GM19468 (cell line): ENCODE measurements around the gene RAB36.
"Not testable (repeated sequence)": the region's sequence is repeated elsewhere in the genome, so short reads cannot be mapped to it uniquely, and the experiment has no call there.

Experiments
- ATAC-seq: cut with Tn5 transposase; IDR thresholded peaks from one replicate; pipeline ENCODE4 v1.9.1; 2021; ENCODE audit warnings: mild to moderate bottlenecking, moderate library complexity, moderate number of reproducible peaks; ENCODE audit not compliant: unreplicated experiment; ENCODE audit errors: extremely low read depth

RAB36 gene

GRCh38 chr22:23132376-23133091, 12.7 kb upstream of the RAB36 start:
- no peak for ATAC-seq

GRCh38 chr22:23133922-23134321, 11.4 kb upstream of the RAB36 start:
- no peak for ATAC-seq

- not testable (repeated sequence) for ATAC-seq
These were observed 8.3 kb upstream of the RAB36 start for GRCh38 chr22:23136991-23137390.

- ATAC-seq = no peak
These were observed 7.8 kb upstream of the RAB36 start for GRCh38 chr22:23137468-23137867.

GRCh38 chr22:23137905-23138561, 7.2 kb upstream of the RAB36 start:
- no peak for ATAC-seq

- ATAC-seq = no peak
These were observed 6.5 kb upstream of the RAB36 start for GRCh38 chr22:23138584-23139435.

GRCh38 chr22:23140385-23140784, 4.9 kb upstream of the RAB36 start:
- ATAC-seq = no peak

- ATAC-seq = no peak
These were observed 2.7 kb upstream of the RAB36 start for GRCh38 chr22:23142546-23143105.

GRCh38 chr22:23143119-23143518, 2.2 kb upstream of the RAB36 start:
- no peak for ATAC-seq

- no peak for ATAC-seq
These were observed 845 bp upstream of the RAB36 start for GRCh38 chr22:23144432-23144831.

- ATAC-seq = no peak
These were observed 697 bp downstream of the RAB36 start for GRCh38 chr22:23145878-23146470.

GRCh38 chr22:23146478-23147205, 1.4 kb downstream of the RAB36 start:
- no peak for ATAC-seq

- ATAC-seq = no peak
These were observed 2.5 kb downstream of the RAB36 start for GRCh38 chr22:23147617-23148387.

- no peak for ATAC-seq
These were observed 4.5 kb downstream of the RAB36 start for GRCh38 chr22:23149743-23150238.

GRCh38 chr22:23150762-23151161, 5.5 kb downstream of the RAB36 start:
- no peak for ATAC-seq

- no peak for ATAC-seq
These were observed 6.5 kb downstream of the RAB36 start for GRCh38 chr22:23151827-23152226.

GRCh38 chr22:23152238-23153114, 7.2 kb downstream of the RAB36 start:
- no peak for ATAC-seq

GRCh38 chr22:23153994-23154393, 8.7 kb downstream of the RAB36 start:
- no peak for ATAC-seq
